ENCODE results near the gene APOC3.

GRCh38 chr11:116796548-116796947, 33.2 kb upstream of the APOC3 start:
- TF ChIP-seq POLR2AphosphoS5 (IDR thresholded peaks at IDR 0.05; ENCODE audit: low read depth, low read length) (no peak), SIN3A (IDR thresholded peaks at IDR 0.05; ENCODE audit: borderline replicate concordance, insufficient read depth, low read length) (no peak), REST (IDR thresholded peaks at IDR 0.05; ENCODE audit: insufficient read depth in 1 of 2, low read depth in 2 of 2, low read length in 2 of 2) (no peak)

Measured in PFSK-1 (cell line).